Neural cell (in vitro differentiated cells): ENCODE results near the gene DNAJC21. TPM values are rescaled to one million over a fixed set of nuclear protein-coding genes. Genes with fewer than 3 reads are reported as not detected.

Experiments used
- H2AFZ ChIP-seq: fragments of 200-600, 300-800 bp; sonication (generic), shearing (Covaris generic); 2 replicates; pipeline ENCODE4 v1.6.0; 2014; ENCODE audit warnings: low read depth, mild to moderate bottlenecking, antibody characterized with exemption, low read length, moderate library complexity
- H3F3A ChIP-seq: fragments of 200-600 bp; shearing (Covaris generic); 2 replicates; pipeline ENCODE4 v1.6.1; 2016; ENCODE audit warnings: mild to moderate bottlenecking, moderate library complexity, mixed read lengths, antibody characterized with exemption, low read length; ENCODE audit not compliant: insufficient read depth, poor library complexity, severe bottlenecking
- H3K27ac ChIP-seq: fragments of 200-600, 300-800 bp; sonication (generic), shearing (Covaris generic); 2 replicates; pipeline ENCODE4 v1.5.1; 2014; ENCODE audit warnings: mild to moderate bottlenecking, low read length, moderate library complexity
- H3K27me3 ChIP-seq: fragments of 300-800, 200-600 bp; sonication (generic), shearing (Covaris generic); 2 replicates; pipeline ENCODE4 v1.6.0; 2014; ENCODE audit warnings: mild to moderate bottlenecking, low read depth, low read length, moderate library complexity; ENCODE audit not compliant: insufficient read depth
- H3K36me3 ChIP-seq: fragments of 300-800, 200-600 bp; sonication (generic), shearing (Covaris generic); 2 replicates; pipeline ENCODE4 v1.5.1; 2014; ENCODE audit warnings: mild to moderate bottlenecking, antibody characterized with exemption, low read length, moderate library complexity; ENCODE audit not compliant: insufficient read depth
- H3K4me2 ChIP-seq: fragments of 300-800, 200-600 bp; sonication (generic), shearing (Covaris generic); 2 replicates; pipeline ENCODE4 v1.6.0; 2014; ENCODE audit warnings: mild to moderate bottlenecking, low read length
- H3K4me3 ChIP-seq: fragments of 300-800, 200-600 bp; sonication (generic), shearing (Covaris generic); 2 replicates; pipeline ENCODE4 v1.5.1; 2014; ENCODE audit warnings: mild to moderate bottlenecking, low read length, moderate library complexity
- H3K79me2 ChIP-seq: fragments of 200-600 bp; shearing (Covaris generic); replicated peaks from 2 replicates; pipeline ENCODE4 v1.6.0; 2014; ENCODE audit warnings: mild to moderate bottlenecking, low read length, moderate library complexity; ENCODE audit not compliant: insufficient read depth
- H3K9ac ChIP-seq: fragments of 300-800, 200-600 bp; sonication (generic), shearing (Covaris generic); 2 replicates; pipeline ENCODE4 v1.6.1; 2016; ENCODE audit warnings: mild to moderate bottlenecking, low read length, mixed read lengths
- H3K9me2 ChIP-seq: fragments of 200-600 bp; shearing (Covaris generic); 2 replicates; pipeline ENCODE4 v1.6.1; 2016; ENCODE audit warnings: mild to moderate bottlenecking, low read length, mixed read lengths; ENCODE audit not compliant: insufficient read depth
- H3K9me3 ChIP-seq: fragments of 200-600, 300-800 bp; sonication (generic), shearing (Covaris generic); 2 replicates; pipeline ENCODE4 v1.6.1; 2016; ENCODE audit warnings: mild to moderate bottlenecking, mixed run types, low read length, moderate library complexity, mixed read lengths
- H4K20me1 ChIP-seq: fragments of 200-600 bp; shearing (Covaris generic); 2 replicates; pipeline ENCODE4 v1.6.1; 2016; ENCODE audit warnings: mild to moderate bottlenecking, mixed run types; ENCODE audit not compliant: insufficient read depth
- EP300 ChIP-seq: fragments of 450-650 bp; conservative IDR thresholded peaks from 2 replicates; pipeline ENCODE4 v1.6.1; 2014; ENCODE audit warnings: antibody characterized with exemption, mild to moderate bottlenecking, moderate library complexity; ENCODE audit not compliant: poor library complexity, severe bottlenecking
- EZH2 ChIP-seq: fragments of 200-600, 300-800 bp; shearing (Covaris generic), sonication (generic); IDR thresholded peaks from 2 replicates; pipeline ENCODE4 v1.6.1; 2014; ENCODE audit warnings: antibody characterized with exemption, low read length, borderline replicate concordance, mild to moderate bottlenecking; ENCODE audit not compliant: insufficient read depth, poor library complexity, severe bottlenecking
- MXI1 ChIP-seq: fragments of 450-650 bp; conservative IDR thresholded peaks from 2 replicates; pipeline ENCODE4 v1.6.1; 2014; ENCODE audit warnings: antibody characterized with exemption, mild to moderate bottlenecking; ENCODE audit not compliant: poor library complexity, severe bottlenecking
- POLR2AphosphoS5 ChIP-seq: IDR thresholded peaks from 2 replicates; pipeline ENCODE4 v1.6.1; 2012
- RAD21 ChIP-seq: fragments of 450-650 bp; conservative IDR thresholded peaks from 2 replicates; pipeline ENCODE4 v1.6.1; 2014; ENCODE audit warnings: antibody characterized with exemption, mild to moderate bottlenecking, moderate library complexity
- REST ChIP-seq: IDR thresholded peaks from 2 replicates; pipeline ENCODE4 v1.6.1; 2012; ENCODE audit warnings: borderline replicate concordance
- SMC3 ChIP-seq: fragments of 450-650 bp; conservative IDR thresholded peaks from 2 replicates; pipeline ENCODE4 v1.6.1; 2014; ENCODE audit warnings: antibody characterized with exemption, mild to moderate bottlenecking, moderate library complexity; ENCODE audit not compliant: poor library complexity
- TAF1 ChIP-seq: IDR thresholded peaks from 2 replicates; pipeline ENCODE4 v1.6.1; 2012; ENCODE audit warnings: low read depth
- polyA plus RNA-seq: library from polyadenylated mRNA; depleted of rRNA; stranded (reverse); fragments of >200 nt; gene quantifications from 2 replicates; pipeline ENCODE4 v1.2.3, GENCODE V29; 2014
- TF ChIP-seq, protein P1 (sequence below): fragments of 450-650 bp; IDR thresholded peaks from 2 replicates; pipeline ENCODE4 v1.5.1; 2014; ENCODE audit warnings: antibody characterized with exemption, mild to moderate bottlenecking, moderate library complexity; ENCODE audit not compliant: poor library complexity, severe bottlenecking

Gene DNAJC21
- polyA plus RNA-seq, 1 donor from 2014 or later: 14.9 TPM

- peak within 1 kb of the TSS; percentile 68 for H3K9ac ChIP-seq
- peaks cover 43% of the 10 kb centered on the region for H3K79me2 ChIP-seq
- TF ChIP-seq EZH2 (no peak), MXI1 (peak; percentile 99), SMC3 (peak; percentile 67), TAF1 (no peak), EP300 (peak; percentile 52), POLR2AphosphoS5 (peak; percentile 77), RAD21 (peak; percentile 72), REST (peak; percentile 81)
- TF ChIP-seq, protein P1, sequence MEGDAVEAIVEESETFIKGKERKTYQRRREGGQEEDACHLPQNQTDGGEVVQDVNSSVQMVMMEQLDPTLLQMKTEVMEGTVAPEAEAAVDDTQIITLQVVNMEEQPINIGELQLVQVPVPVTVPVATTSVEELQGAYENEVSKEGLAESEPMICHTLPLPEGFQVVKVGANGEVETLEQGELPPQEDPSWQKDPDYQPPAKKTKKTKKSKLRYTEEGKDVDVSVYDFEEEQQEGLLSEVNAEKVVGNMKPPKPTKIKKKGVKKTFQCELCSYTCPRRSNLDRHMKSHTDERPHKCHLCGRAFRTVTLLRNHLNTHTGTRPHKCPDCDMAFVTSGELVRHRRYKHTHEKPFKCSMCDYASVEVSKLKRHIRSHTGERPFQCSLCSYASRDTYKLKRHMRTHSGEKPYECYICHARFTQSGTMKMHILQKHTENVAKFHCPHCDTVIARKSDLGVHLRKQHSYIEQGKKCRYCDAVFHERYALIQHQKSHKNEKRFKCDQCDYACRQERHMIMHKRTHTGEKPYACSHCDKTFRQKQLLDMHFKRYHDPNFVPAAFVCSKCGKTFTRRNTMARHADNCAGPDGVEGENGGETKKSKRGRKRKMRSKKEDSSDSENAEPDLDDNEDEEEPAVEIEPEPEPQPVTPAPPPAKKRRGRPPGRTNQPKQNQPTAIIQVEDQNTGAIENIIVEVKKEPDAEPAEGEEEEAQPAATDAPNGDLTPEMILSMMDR: peak; percentile 65
- H3K4me3 ChIP-seq: peak within 1 kb of the TSS; percentile 96
- H3K4me2 ChIP-seq: peak within 1 kb of the TSS; percentile 86
- peaks cover 5% of the 10 kb centered on the region for H3K36me3 ChIP-seq
- no peaks in the 10 kb centered on the region for H3K9me3 ChIP-seq
- peak within 1 kb of the TSS; percentile 57 for H3K27ac ChIP-seq
- H3F3A ChIP-seq: no peaks in the 10 kb centered on the region
- H3K27me3 ChIP-seq: no peaks in the 10 kb centered on the region
- H3K9me2 ChIP-seq: no peaks in the 10 kb centered on the region
- H2AFZ ChIP-seq: peak within 1 kb of the TSS; percentile 56
- H4K20me1 ChIP-seq: no peaks in the 10 kb centered on the region
Observed at GRCh38 chr5:34915139-34915855, 14.1 kb upstream of the DNAJC21 start, which contains the start of the genes BRIX1 and RAD1. BRIX1 (plus strand) TSS chr5:34915711; CDS start chr5:34915739, 28 bp downstream. RAD1 (minus strand) TSS chr5:34915504; CDS start chr5:34914892, 612 bp downstream.

DNA sequence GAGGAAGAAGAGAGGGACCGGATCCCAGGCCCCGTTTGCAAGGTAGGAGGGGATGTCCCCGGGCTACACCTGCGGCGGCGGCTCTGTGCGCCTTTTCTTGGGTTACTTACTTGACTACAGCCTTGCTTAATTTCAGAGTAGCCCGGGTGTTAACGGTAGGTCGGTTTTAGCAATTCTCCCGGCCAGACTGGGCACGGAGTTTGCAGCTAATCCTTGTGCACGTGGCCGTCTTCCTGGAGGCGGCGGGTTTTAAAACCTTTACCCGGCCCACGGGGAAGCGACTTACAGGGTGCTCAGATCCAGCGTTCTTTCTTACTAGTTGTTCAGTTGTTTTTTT, 13.5 kb upstream of the DNAJC21 start:
- H2AFZ ChIP-seq: peak overlapping the region; percentile 51
- no peaks in the 10 kb centered on the region for H4K20me1 ChIP-seq
- no peaks in the 10 kb centered on the region for H3K27me3 ChIP-seq
- H3K27ac ChIP-seq: peak overlapping the region; percentile 57
- H3K4me2 ChIP-seq: peak overlapping the region; percentile 86
- peaks cover 5% of the 10 kb centered on the region for H3K36me3 ChIP-seq
- TF ChIP-seq REST (peak; percentile 5), POLR2AphosphoS5 (no peak), MXI1 (peak; percentile 87)
- peaks cover 43% of the 10 kb centered on the region for H3K79me2 ChIP-seq
- peak overlapping the region; percentile 68 for H3K9ac ChIP-seq
- no peaks in the 10 kb centered on the region for H3K9me2 ChIP-seq
- H3K9me3 ChIP-seq: no peaks in the 10 kb centered on the region
- H3K4me3 ChIP-seq: peak overlapping the region; percentile 96
- H3F3A ChIP-seq: no peaks in the 10 kb centered on the region
